ENCODE data around the gene CD74. TPM values are rescaled to one million over a fixed set of nuclear protein-coding genes. Genes with fewer than 3 reads are reported as not detected.

The CD74 gene
- total and polyA plus RNA-seq, 2 of the 13 experiments (the other 11 are each of a cell fraction or from before 2014, with no cell fraction given) = 34.1 to 84.4 TPM

GRCh38 chr5:150448952-150449516 lies 36.3 kb upstream of the CD74 start (continued):
- TF ChIP-seq ZHX2 (IDR thresholded peaks at IDR 0.05; ENCODE audit: low read depth) = no peak
- TF ChIP-seq ZHX2 (CRISPR knock-in tag; IDR thresholded peaks at IDR 0.05; ENCODE audit: borderline replicate concordance) = peak; percentile 26; the same call in 1 of the 2 replicates
- TF ChIP-seq ZNF570 (CRISPR knock-in tag; IDR thresholded peaks at IDR 0.05; ENCODE audit: borderline replicate concordance) = no peak
- 0 out of 2 replicates have a peak, but pooled peaks have one; percentile 17 for TF ChIP-seq ZNF619 (CRISPR knock-in tag; IDR thresholded peaks at IDR 0.05)
- TF ChIP-seq HES4 (CRISPR knock-in tag; IDR thresholded peaks at IDR 0.05; ENCODE audit: borderline replicate concordance) = 0 out of 2 replicates have a peak, but pooled peaks have one; percentile 3
- TF ChIP-seq ZBTB49 (CRISPR knock-in tag; IDR thresholded peaks at IDR 0.05; ENCODE audit: borderline replicate concordance) = no peak
- TF ChIP-seq, protein P1, sequence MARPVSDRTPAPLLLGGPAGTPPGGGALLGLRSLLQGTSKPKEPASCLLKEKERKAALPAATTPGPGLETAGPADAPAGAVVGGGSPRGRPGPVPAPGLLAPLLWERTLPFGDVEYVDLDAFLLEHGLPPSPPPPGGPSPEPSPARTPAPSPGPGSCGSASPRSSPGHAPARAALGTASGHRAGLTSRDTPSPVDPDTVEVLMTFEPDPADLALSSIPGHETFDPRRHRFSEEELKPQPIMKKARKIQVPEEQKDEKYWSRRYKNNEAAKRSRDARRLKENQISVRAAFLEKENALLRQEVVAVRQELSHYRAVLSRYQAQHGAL (CRISPR knock-in tag; IDR thresholded peaks at IDR 0.05; ENCODE audit: not compliant biosample characterization) = peak; percentile 18
- no peak for TF ChIP-seq SNRNP70 (IDR thresholded peaks at IDR 0.05; ENCODE audit: low read depth, low read length)
- no peak for TF ChIP-seq CBFB (CRISPR knock-in tag; IDR thresholded peaks at IDR 0.05)
- 0 out of 2 replicates have a peak, but pooled peaks have one; percentile 35 for TF ChIP-seq ZNF205 (CRISPR knock-in tag; IDR thresholded peaks at IDR 0.05)
- peak; percentile 12; the same call in 1 of the 2 replicates for TF ChIP-seq ZNF510 (CRISPR knock-in tag; IDR thresholded peaks at IDR 0.05; ENCODE audit: low read depth)
- peak; percentile 39; the same call in 1 of the 2 replicates for TF ChIP-seq MYPOP (CRISPR knock-in tag; IDR thresholded peaks at IDR 0.05)
- no peak for TF ChIP-seq SALL1 (CRISPR knock-in tag; IDR thresholded peaks at IDR 0.05)
- 0 out of 2 replicates have a peak, but pooled peaks have one; percentile 1 for TF ChIP-seq ZNF556 (CRISPR knock-in tag; IDR thresholded peaks at IDR 0.05; ENCODE audit: borderline replicate concordance)
- TF ChIP-seq ZBTB8A (CRISPR knock-in tag; IDR thresholded peaks at IDR 0.05; ENCODE audit: borderline replicate concordance, low read depth) = 0 out of 2 replicates have a peak, but pooled peaks have one; percentile 17
- TF ChIP-seq KAT8 (CRISPR knock-in tag; IDR thresholded peaks at IDR 0.05) = no peak
- no peak for TF ChIP-seq SOX13 (IDR thresholded peaks at IDR 0.05)
- TF ChIP-seq SOX13 (CRISPR knock-in tag; conservative IDR thresholded peaks at IDR 0.05 in 1 of 2, IDR thresholded peaks at IDR 0.05 in 1 of 2) = peak in 1 of 2 experiments; percentile 22; a peak in 1 of 4 replicates
- no peak for TF ChIP-seq FOXK2 (IDR thresholded peaks at IDR 0.05)
- TF ChIP-seq ZNF550 (CRISPR knock-in tag; IDR thresholded peaks at IDR 0.05; ENCODE audit: borderline replicate concordance) = peak; percentile 13; the same call in 1 of the 2 replicates

Measured in HepG2 (cell line).